Measurements from ENCODE around the gene TRIL.

The TRIL gene

GRCh38 chr7:28983396-28984190 is 25.5 kb upstream of the TRIL start:
- DNase-seq = no peak

DNA sequence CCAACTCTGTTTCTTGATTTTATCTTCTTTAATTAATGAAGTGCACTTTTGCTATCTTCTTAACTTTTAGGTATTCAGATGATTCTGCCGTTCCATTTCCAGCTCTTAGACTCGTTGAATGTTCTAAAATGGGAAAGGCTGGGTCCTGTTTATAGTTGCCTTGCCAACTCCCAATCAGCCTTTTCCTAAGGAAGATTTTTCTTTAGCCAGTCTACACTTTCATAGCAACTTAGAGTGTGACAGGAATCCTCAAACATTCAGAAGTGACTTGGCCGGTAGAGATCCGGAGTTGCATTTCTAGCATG is 23.0 kb upstream of the TRIL start:
- no peak for DNase-seq

GRCh38 chr7:28980451-28981160 is 22.5 kb upstream of the TRIL start:
- no peak for DNase-seq

DNA sequence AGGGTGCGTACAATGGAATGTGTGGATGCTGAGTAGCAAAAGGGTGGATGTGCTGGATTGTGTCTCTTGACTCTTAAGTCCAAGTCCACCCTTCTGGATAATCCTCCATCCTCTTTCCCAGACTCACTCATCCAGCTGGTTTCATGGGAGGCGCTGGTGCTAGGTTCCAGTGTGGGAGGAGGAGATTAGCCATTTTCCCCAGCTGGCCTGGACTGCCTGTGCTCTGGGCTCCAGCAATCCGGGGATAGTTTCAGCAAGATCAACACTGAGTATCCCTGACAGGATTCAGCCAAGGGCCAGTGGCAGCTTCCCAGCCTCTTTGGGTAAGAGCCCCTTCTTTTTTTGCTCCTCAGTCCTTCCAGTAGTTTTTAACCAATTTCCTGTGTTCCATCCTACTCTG is 21.6 kb upstream of the TRIL start:
- no peak for DNase-seq

- DNase-seq = no peak
Observed at GRCh38 chr7:28977881-28978280, 19.8 kb upstream of the TRIL start.

DNA sequence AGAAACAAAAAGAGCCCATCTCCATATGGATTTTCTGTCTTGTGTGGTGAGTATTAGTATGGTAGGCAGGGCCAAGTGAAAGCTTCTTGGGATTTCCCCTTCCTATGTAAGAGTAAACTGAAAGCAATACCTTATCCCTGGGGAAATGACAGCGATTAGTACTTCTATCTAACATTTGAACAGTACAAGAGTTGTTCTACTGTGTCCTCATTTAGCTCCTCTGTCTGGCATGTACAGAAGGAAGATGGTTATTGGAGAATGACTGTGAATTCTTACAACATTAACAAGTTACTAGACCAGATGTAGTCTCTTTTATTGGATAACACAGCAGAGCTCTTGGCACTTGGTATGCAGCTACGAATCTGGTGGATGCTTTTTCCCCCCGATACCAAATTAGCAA is 17.9 kb upstream of the TRIL start:
- no peak for DNase-seq

- no peak for DNase-seq
Observed at GRCh38 chr7:28973591-28973990, 15.5 kb upstream of the TRIL start.

- no peak for DNase-seq
Observed at GRCh38 chr7:28964056-28964455, 5.9 kb upstream of the TRIL start.

- no peak for DNase-seq
Observed at GRCh38 chr7:28961972-28962371, 3.8 kb upstream of the TRIL start.

GRCh38 chr7:28960071-28960840 is 2.1 kb upstream of the TRIL start:
- no peak for DNase-seq

DNA sequence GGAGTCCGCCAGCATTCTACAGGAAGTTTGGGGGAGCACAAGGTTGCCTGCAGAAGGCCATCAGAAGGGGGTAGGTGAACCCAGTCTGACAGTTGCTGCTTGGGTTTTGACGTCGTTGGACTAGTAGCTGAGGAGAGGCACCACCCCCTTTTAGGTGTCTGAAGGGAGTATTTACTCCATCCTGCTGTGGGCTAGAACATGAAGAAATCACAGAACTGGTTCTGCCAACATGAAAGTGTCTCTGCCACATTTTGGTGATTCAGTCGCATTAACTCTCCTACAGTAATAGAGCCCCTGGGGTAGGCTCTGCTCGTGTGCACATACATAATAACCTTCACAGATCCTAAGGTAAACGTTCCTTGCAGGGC is 834 bp upstream of the TRIL start:
- DNase-seq = no peak

DNA sequence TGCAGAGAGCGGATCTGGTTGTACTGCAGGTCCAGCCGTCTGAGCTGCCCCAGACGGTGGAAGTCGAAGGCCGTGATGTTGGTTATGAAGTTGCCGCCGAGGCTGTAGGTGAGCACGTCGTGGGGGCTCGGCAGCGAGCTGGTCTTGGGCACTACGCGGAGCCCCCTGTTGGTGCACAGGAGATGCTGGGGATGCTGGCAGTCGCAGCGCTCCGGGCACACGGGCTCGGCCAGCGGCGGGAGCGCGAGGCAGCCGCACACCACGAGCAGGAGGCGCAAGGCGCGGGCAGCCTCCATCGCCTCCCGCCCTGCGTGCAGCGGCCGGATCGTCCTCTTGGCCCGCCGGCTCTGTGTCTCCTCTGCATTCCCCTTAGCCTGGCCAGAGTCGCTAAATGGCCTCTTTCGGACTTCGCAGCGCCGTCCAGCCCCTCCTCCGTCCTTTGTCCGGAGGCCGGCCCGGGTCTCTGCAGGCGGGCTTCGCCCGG is 337 bp downstream of the TRIL start:
- no peak for DNase-seq

- DNase-seq = no peak
Observed at GRCh38 chr7:28957064-28957750, 923 bp downstream of the TRIL start.

DNA sequence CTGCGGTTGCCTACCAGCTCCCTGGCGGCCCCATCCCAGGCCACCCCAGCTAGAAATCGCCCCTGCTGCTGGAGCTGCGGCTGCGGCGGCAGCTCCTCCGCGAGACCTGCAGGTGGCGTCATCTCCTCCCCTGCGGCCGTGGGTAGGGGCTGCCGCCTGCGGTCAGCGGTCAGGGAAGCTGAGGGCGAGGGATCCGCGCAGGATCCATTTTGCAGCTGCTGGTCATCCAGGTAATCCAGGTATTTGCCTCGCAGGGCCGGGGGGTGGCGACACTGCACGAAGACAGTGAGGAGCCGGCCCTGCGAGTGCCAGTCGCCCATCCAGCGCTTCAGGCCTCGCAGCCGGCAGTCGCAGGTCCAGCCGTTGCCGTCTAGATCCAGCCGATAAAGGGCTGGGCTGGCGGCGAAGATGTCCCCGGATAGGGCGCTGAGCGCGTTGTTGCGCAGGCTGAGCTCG is 1.5 kb downstream of the TRIL start:
- no peak for DNase-seq

DNA sequence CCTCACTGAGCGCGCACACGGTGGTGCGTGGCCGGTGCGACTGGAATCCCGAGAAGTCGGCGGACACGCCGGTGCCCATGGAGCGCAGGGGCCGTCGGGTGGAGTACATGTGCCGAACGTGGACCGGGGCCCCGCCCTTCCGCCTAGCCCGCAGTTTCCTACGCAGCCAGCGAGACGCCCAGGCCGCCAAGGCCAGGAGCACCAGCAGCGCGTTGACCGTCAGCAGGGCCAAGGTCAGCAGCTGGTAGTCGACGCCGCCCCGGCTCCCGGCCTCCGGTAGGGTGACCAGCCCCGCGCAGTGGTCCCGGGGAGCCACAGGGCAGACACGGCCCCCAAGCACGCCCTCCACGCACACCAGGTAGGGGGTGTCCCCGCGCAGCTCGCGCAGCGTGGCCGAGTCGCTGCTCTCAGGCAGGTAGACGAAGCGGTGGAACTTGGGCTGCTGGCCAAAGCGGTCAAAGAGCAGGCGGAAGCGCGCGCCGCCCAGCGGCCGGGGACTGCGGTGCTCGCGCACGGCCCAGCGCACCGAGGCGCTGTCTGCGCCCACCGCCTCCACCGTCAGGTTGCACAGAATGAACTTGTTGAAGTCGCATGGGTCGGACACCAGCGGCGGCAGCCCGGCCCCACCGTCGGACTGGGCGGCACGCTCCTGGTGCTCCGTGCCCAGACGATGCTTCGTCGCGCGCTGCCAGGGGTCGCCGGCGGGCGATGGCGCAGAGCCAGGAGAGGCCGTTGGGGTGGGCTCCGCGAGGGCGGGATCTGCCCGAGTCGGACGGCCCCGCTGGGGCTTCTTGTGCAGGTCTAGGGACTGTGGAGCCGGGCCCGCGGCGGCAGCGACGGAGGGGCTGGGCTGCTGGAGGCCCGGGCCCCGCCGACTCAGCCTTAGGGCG is 2.2 kb downstream of the TRIL start:
- DNase-seq = no peak

DNA sequence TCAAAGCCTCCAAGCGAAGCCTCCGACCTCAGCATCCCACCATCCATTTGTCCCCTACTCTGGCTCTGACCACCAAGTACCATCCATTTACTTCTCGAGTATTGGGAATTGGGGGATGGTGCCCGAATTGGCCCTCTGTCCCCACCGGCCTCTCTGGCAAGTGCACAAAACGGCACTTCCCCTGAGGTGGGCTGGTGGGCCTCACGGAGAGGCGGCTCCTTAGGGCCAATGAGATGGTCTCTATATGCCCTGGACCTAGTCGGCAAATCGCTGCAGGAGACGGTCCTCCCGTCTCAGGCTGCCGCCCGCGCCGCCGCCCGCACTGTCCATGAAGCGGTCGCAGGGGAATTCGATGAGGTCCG is 2.8 kb downstream of the TRIL start:
- DNase-seq = no peak

DNA sequence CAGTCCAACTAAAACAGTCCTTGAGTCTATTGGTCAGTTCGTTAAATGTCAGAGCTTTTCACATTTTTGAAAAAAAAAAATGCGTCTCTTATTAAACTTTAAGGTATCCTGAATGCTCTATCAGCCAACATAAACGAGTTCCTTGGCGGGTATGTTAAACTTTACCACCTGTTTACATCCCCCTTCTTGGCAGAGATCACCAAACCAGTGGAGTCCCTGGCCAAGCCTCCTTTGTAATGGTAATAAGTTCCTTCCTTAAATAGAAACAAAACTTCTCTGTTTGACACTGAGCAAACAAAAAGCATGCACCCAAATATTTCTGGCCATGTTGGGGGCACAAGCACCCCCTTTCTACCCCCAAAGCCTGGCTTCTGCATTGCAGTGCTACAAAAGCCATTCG is 3.2 kb downstream of the TRIL start:
- DNase-seq = no peak

DNA sequence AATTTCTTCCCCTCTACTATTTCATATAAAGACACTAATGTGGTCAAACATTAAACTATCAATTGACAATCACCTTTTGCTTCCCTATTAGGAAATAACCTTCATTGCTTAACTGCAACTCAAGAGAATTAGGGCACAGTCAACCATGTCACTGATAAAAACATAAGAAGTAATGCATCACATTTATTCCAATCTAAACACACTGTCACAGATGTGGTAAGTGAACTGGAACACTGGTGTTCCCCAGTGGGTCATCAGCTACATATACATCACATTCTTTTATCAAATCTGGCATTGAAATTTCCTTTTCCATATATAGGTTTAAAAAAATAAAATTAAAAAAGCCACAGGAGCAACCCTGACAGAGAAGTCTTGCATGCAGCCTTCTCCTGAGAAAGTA is 3.7 kb downstream of the TRIL start:
- DNase-seq = no peak

- DNase-seq = no peak
Observed at GRCh38 chr7:28953633-28954032, 4.5 kb downstream of the TRIL start.

DNA sequence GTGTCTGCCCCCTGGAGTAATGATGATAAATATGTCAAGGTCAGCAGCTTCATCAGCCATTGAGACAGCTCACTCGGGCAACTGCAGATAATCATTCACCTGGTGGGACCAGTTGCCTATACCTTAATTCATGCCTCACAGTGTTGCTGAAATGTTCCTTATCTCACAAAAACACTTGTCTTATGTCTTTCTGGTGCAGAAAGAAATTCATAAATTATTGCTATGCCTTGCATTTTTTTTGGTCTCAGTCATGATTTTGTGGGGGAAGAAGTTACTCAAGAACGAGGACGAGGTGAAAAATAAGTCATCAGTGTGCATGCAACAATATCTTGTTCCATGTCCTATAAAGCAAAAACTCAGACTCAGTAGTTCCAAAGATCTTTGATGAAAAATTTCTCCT is 16.0 kb downstream of the TRIL start:
- DNase-seq = no peak

GRCh38 chr7:28941633-28942032 is 16.5 kb downstream of the TRIL start:
- DNase-seq = no peak

DNA sequence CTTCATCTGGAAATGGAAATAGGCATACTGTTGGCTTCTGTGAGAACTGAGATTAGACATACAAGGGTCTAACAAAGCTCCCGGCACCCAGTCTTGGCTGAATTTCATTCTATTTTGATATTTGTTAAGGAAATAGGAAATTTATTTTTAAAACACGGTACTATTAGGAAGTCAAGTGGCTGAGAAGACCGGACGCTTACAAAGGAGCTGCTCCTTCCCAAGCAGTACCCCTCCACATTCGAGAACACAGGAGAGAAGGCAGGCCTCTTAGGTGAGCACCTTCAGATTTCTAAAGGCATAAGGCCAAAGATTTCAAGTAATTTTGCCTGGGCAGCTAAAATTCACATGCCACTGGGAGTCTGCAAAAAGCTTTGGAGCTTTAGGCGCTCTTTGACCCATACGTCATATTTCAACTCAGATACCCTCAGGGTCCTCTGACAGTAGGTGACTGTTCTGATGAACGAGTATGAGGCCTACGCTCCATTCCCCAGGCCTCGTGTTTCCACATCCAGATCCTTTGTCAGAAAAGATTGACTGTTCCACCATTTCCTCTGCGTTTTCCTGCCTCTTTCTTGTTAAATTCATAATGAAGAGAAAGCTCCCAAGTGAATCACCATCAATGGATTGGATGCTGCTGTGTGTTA is 17.3 kb downstream of the TRIL start:
- DNase-seq = no peak

Measured in activated CD4-positive, alpha-beta T cell treated with anti-CD3 and anti-CD28 coated beads, Interleukin-2, amount 50 U/mL, for 1 hour (primary cell).